GM19193 (cell line): Measurements from ENCODE around the gene CLDN24.

Experiments
- POLR2A ChIP-seq: IDR thresholded peaks from 4 replicates; pipeline ENCODE4 v1.6.1; 2011; ENCODE audit not compliant: insufficient read depth, insufficient read length; ENCODE audit errors: extremely low read depth

CLDN24 gene

GRCh38 chr4:183333202-183333601, 11.0 kb upstream of the CLDN24 start:
- no peak for TF ChIP-seq POLR2A

- TF ChIP-seq POLR2A: no peak
Measured at GRCh38 chr4:183332447-183332846, 10.2 kb upstream of the CLDN24 start.

GRCh38 chr4:183330841-183331240, 8.6 kb upstream of the CLDN24 start:
- no peak for TF ChIP-seq POLR2A

- TF ChIP-seq POLR2A: no peak
Measured at GRCh38 chr4:183329954-183330742, 7.9 kb upstream of the CLDN24 start.

GRCh38 chr4:183329244-183329643, 7.0 kb upstream of the CLDN24 start:
- no peak for TF ChIP-seq POLR2A

- no peak for TF ChIP-seq POLR2A
Measured at GRCh38 chr4:183328832-183329231, 6.6 kb upstream of the CLDN24 start.

GRCh38 chr4:183327827-183328226, 5.6 kb upstream of the CLDN24 start:
- no peak for TF ChIP-seq POLR2A

- TF ChIP-seq POLR2A: no peak
Measured at GRCh38 chr4:183326853-183327252, 4.6 kb upstream of the CLDN24 start.

- no peak for TF ChIP-seq POLR2A
Measured at GRCh38 chr4:183324619-183325018, 2.4 kb upstream of the CLDN24 start.

- TF ChIP-seq POLR2A: no peak
Measured at GRCh38 chr4:183323295-183323694, 1.1 kb upstream of the CLDN24 start.

- no peak for TF ChIP-seq POLR2A
Measured at GRCh38 chr4:183321516-183321915, 710 bp downstream of the CLDN24 start.

- no peak for TF ChIP-seq POLR2A
Measured at GRCh38 chr4:183321079-183321478, 1.1 kb downstream of the CLDN24 start.

GRCh38 chr4:183320211-183321059, 1.8 kb downstream of the CLDN24 start, which contains the start of gene CLDN22:
TSS of gene CLDN22 (minus strand) at chr4:183320276. CDS start at chr4:183320218, 58 bp downstream.
- TF ChIP-seq POLR2A: no peak

- no peak for TF ChIP-seq POLR2A
Measured at GRCh38 chr4:183318656-183319055, 3.6 kb downstream of the CLDN24 start.

- no peak for TF ChIP-seq POLR2A
Measured at GRCh38 chr4:183314806-183315205, 7.4 kb downstream of the CLDN24 start.

- TF ChIP-seq POLR2A: no peak
Measured at GRCh38 chr4:183314336-183314735, 7.9 kb downstream of the CLDN24 start.
